ENCODE data around the gene QSOX2.

DNA sequence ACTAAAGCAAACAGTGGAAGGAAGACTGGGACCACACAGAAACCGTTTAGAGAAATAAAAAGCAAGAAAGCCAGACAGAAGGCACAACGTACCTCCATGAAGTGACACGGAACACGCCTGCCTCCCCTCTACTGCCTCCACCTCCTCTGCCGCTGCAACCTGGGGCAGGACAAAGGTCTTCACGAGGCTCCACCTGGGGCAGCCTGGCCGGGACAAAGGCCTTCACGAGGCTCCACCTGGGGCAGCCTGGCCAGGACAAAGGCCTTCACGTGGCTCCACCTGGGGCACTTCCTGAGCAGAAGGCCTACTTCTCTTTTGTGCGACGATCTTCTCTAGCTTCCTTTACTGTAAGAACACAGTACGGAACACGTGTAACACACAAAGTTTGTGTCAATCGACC is 11.7 kb downstream of the QSOX2 start:
- no peak for TF ChIP-seq POLR2A (IDR thresholded peaks at IDR 0.05)
- TF ChIP-seq, protein P1, sequence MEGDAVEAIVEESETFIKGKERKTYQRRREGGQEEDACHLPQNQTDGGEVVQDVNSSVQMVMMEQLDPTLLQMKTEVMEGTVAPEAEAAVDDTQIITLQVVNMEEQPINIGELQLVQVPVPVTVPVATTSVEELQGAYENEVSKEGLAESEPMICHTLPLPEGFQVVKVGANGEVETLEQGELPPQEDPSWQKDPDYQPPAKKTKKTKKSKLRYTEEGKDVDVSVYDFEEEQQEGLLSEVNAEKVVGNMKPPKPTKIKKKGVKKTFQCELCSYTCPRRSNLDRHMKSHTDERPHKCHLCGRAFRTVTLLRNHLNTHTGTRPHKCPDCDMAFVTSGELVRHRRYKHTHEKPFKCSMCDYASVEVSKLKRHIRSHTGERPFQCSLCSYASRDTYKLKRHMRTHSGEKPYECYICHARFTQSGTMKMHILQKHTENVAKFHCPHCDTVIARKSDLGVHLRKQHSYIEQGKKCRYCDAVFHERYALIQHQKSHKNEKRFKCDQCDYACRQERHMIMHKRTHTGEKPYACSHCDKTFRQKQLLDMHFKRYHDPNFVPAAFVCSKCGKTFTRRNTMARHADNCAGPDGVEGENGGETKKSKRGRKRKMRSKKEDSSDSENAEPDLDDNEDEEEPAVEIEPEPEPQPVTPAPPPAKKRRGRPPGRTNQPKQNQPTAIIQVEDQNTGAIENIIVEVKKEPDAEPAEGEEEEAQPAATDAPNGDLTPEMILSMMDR (IDR thresholded peaks at IDR 0.05) = no peak
- no peak for TF ChIP-seq EP300 (IDR thresholded peaks at IDR 0.05)
